HG02885 (cell line): ENCODE results near the gene SETBP1.

ENCODE experiments used
- ATAC-seq: cut with Tn5 transposase; IDR thresholded peaks from one replicate; pipeline ENCODE4 v1.9.1; 2021; ENCODE audit warnings: mild to moderate bottlenecking; ENCODE audit not compliant: unreplicated experiment, poor library complexity

SETBP1 gene

GRCh38 chr18:45081566-45082181 is 401.0 kb downstream of the SETBP1 start:
- no peak for ATAC-seq

GRCh38 chr18:45083226-45083855 is 402.7 kb downstream of the SETBP1 start:
- no peak for ATAC-seq

GRCh38 chr18:45084206-45084605 is 403.5 kb downstream of the SETBP1 start:
- ATAC-seq = no peak

GRCh38 chr18:45085916-45086624 is 405.4 kb downstream of the SETBP1 start:
- no peak for ATAC-seq

- ATAC-seq = no peak
These were observed 406.1 kb downstream of the SETBP1 start for GRCh38 chr18:45086777-45087176.

GRCh38 chr18:45090526-45091140 is 409.9 kb downstream of the SETBP1 start:
- ATAC-seq = no peak

- ATAC-seq = no peak
These were observed 419.8 kb downstream of the SETBP1 start for GRCh38 chr18:45100321-45101105.

- ATAC-seq = no peak
These were observed 421.4 kb downstream of the SETBP1 start for GRCh38 chr18:45102126-45102525.

- ATAC-seq = peak; percentile 18
These were observed 422.2 kb downstream of the SETBP1 start for GRCh38 chr18:45102863-45103262.

GRCh38 chr18:45103319-45104048 is 422.8 kb downstream of the SETBP1 start:
- ATAC-seq = peak; percentile 50

- peak; percentile 28 for ATAC-seq
These were observed 423.3 kb downstream of the SETBP1 start for GRCh38 chr18:45104049-45104395.

GRCh38 chr18:45106331-45106774 is 425.7 kb downstream of the SETBP1 start:
- ATAC-seq = peak; percentile 84

GRCh38 chr18:45107425-45107824 is 426.7 kb downstream of the SETBP1 start:
- ATAC-seq = no peak

GRCh38 chr18:45108754-45109153 is 428.1 kb downstream of the SETBP1 start:
- no peak for ATAC-seq

GRCh38 chr18:45109271-45109670 is 428.6 kb downstream of the SETBP1 start:
- ATAC-seq = no peak

- ATAC-seq = no peak
These were observed 429.0 kb downstream of the SETBP1 start for GRCh38 chr18:45109706-45110105.

- ATAC-seq = no peak
These were observed 430.2 kb downstream of the SETBP1 start for GRCh38 chr18:45110577-45111501.

- ATAC-seq = no peak
These were observed 430.8 kb downstream of the SETBP1 start for GRCh38 chr18:45111502-45111848.

- ATAC-seq = no peak
These were observed 432.0 kb downstream of the SETBP1 start for GRCh38 chr18:45112682-45113081.
